HG02588 (cell line): ENCODE results near the gene SMG6.
"Not testable (repeated sequence)": the region's sequence is repeated elsewhere in the genome, so short reads cannot be mapped to it uniquely, and the experiment has no call there.

Source experiments
- ATAC-seq: cut with Tn5 transposase; IDR thresholded peaks from one replicate; pipeline ENCODE4 v1.9.1; 2021; ENCODE audit warnings: mild to moderate bottlenecking, moderate library complexity; ENCODE audit not compliant: unreplicated experiment

SMG6 gene

GRCh38 chr17:2207815-2208515, 95.6 kb downstream of the SMG6 start:
- ATAC-seq, result no peak

GRCh38 chr17:2204393-2204792, 99.2 kb downstream of the SMG6 start:
- no peak for ATAC-seq

GRCh38 chr17:2203818-2204217, 99.8 kb downstream of the SMG6 start:
- no peak for ATAC-seq

- no peak for ATAC-seq
Observed at GRCh38 chr17:2202996-2203575, 100.5 kb downstream of the SMG6 start.

DNA sequence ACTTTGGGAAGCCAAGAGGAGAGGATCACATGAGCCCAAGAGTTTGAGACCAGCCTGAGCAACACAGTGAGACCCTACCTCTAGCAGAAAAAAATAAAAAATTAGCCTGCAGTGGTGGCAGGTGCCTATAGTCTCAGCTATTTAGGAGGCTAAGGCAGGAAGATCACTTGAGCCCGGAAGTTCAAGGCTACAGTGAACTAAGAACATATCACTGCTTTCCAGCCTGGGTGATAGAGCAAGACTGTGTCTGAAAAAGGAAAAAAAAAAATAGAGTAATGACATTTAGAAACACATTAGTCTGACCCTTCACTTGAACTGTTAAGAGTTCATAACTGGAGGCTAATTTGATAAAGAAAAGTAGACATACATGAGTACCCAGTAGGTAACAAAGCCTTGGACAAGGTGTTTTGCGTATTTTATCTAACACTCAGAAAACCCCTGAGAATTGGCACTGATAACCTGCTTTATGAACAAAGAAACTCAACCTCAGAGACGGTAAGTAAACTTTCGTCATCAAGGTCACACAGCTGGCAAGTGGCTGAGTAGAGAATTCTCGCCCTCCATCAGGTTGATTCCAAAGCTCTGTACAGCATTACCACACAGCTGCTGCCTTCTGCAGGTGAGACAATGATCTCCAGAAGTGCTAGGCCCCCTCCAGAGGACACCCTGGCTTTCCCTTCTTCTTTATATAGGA, 101.1 kb downstream of the SMG6 start:
- no peak for ATAC-seq

DNA sequence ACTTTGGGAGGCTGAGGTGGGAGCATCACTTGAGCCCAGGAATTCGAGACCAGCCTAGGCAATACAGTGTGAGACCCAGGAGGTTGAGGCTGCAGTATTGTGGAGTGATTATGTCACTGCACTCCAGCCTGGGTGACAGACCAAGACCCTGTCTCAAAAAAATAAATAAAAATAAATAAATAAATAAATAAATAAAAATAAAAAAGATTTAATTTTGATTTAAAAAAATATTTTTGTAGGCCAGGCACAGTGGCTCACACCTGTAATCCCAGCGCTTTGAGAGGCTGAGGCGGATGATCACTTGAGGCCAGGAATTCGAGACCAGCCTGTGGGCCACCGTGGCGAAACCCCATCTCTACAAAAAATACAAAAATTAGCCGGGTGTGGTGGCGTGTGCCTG, 104.2 kb downstream of the SMG6 start:
- ATAC-seq, result not testable (repeated sequence)

- no peak for ATAC-seq
Observed at GRCh38 chr17:2198927-2199326, 104.7 kb downstream of the SMG6 start.

DNA sequence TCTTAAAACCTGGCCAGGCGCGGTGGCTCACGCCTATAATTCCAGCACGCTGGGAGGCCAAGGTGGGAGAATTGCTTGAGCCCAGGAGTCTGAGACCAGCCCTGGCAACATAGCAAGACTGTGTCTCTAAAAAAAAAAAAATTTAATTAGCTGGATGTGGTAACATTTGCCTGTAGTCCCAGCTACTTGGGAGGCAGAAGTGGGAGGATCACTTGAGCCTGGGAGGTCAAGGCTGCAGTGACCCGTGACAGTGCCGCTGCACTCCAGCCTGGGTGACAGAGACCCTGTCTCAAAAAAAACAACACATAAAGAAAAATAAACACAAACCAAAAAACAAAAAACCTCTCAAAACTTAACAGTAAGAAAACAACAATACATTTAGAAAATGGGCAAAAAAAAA, 106.3 kb downstream of the SMG6 start:
- ATAC-seq, result no peak

DNA sequence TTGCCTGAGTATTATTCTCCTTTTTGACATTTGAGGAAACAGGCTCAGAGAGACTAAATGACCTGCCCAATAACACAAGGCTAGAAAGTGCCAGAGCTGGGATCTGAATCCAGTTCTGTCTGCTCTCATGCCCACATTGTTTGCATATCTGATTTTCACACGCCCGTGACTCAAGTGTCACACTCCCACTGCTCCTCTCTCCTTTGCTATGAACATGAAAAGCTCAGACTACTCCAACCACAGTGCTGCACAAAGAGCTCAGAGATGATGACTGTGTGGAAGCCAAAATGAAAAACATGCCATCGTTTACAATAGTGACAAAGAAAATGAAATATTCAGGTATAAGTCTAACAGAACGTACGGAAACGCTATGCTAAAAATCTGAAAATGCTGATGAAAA, 107.9 kb downstream of the SMG6 start:
- ATAC-seq, result no peak

DNA sequence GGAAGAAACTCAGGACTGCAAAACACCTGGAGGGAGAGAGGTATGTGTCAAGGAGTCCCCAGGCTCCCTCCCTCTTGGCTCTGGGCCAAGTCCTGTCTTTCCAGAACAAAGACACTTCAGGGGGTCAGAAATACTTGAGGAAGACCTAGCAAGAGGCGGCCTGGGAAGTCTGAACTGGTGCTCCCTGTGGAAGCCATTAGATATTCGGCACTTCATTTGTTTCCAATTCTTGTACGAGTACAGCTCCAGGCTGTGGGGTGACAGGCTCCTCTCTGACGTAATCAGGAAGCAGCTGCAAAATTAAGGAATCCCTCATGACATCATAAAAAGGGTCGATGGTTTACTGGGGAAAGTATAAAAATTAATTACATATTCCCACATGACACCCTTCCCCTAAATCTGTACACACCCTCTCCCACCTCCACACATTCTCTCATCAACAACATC, 108.7 kb downstream of the SMG6 start:
- no peak for ATAC-seq

GRCh38 chr17:2192367-2193057, 111.1 kb downstream of the SMG6 start:
- no peak for ATAC-seq

DNA sequence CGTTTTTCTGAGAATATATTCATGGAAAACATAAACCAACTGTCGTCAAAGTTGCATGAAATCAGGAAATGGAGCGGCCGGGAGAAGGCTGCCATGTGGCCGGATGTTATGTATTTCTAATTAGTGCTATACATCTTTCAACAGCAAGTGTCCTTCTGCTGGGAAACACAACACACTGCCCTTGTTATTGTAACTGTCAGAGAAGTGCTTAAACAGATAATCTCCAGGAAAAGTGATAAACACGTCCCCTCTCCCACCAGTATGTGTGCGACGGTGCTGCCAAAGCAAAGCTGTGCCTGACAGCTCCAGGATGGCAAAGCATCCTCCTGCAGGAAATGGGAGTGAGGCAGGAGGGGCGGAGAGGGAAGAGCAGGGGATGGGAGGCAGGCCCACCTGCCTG, 111.8 kb downstream of the SMG6 start:
- no peak for ATAC-seq

DNA sequence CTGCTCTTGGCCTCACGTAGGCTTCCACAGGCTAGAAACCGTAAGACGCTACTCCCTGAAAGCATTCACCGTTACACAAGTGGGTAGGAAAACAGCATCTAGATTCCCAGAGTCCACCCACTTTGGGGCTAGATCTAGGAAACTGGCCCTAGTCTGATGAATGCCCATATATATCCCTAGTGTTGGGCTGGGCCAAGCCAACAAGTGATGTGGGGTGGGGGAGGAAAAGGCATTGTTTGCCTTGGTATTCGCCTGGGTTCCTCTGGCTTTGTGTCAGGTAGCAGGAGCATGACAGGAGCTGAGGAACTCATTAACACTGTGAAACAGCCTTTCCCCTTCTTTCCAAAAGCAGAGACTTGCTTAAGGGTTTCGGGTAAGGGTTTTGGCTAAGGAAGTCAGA, 112.4 kb downstream of the SMG6 start:
- no peak for ATAC-seq

DNA sequence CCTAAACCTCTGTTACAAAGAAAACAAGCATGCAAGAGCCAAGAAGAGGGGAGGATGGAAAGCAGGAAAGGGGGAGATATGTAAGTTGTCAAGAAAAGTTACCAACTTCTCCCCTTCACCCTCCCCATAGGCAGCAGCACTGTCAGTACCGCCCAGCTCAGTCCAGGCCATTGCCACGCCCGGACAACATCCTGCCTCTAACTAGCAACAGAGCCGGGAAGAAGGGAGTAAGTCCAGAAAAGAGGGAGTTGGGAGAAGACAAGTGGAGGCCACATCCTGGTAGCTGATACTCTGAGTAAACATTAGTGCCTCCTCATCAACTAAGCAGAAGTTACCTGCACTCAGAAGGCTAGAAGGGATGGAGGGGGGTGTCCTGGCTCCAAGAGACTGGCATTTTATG, 113.6 kb downstream of the SMG6 start:
- ATAC-seq, result no peak

DNA sequence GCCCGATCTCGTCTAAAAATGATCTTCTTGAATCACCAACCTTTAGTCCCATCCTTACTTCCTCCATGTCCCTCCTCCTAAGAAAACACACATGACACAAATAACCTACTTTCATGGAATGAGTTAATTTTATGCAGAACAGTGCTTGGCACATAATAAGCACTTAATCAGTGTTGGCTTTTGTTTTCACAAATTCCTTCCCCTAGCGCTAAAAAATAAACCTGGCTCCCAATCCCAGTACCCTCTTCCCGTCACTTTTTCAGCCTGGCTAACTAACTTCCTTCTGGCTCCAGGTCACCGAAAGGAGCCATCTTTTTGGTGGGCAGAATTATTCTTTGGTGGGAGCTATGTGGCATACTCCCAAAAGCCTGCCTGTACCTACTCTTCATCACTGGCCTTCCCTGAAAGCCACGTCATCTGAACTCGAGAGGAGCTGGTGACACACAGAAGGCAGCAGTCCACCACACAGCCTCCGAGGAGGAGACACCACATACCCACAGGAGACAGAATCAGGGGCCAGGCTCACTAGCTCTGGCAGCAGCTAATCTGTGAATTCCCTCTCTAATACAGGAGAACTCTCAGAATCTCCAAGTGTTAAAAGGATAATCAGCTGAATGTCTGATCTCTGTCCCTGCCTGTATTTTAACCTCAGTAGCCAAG, 114.5 kb downstream of the SMG6 start:
- ATAC-seq, result no peak

DNA sequence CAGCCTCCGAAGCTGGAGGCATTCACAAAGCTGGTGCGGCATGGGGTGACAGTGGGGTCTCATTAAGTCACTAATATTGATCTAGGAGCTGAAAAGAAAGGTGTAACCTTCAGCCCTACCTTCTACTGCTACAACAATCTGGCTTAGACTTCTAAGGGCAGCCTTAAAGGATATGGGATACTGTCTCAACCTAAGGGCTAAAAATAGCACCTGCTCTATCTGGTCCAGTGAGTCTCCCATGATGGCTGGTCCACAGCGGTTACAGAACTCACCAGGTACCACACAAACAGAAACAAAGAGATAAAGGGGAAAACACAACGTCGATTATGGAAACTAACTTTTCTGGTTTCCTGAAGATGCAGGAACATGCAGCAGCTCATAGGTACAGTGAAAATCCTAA, 115.8 kb downstream of the SMG6 start:
- no peak for ATAC-seq

DNA sequence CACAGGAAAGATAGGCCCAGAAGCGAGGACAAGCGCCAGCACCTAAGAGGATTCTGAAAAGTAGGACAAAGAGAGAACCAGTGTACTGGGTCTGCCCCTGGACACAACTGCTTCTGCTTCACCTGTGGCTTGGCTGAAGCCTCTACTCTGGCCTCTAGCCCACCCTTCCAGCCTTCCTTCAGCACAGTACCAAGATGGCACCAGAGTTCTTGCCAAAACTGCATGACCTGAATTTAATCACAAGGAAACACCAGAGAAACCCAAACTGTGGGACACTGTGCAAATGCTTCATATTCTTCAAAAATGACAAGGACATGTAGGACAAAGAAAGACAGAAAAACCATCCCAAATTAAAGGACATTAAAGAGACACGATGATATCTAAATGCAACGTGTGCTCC, 116.6 kb downstream of the SMG6 start:
- no peak for ATAC-seq

GRCh38 chr17:2184993-2185931, 118.3 kb downstream of the SMG6 start:
- ATAC-seq, result no peak

- no peak for ATAC-seq
Observed at GRCh38 chr17:2183346-2183745, 120.2 kb downstream of the SMG6 start.

- no peak for ATAC-seq
Observed at GRCh38 chr17:2181897-2182448, 121.6 kb downstream of the SMG6 start.
